ENCODE data around the gene PGAP2.

- TF ChIP-seq POLR2A (IDR thresholded peaks at IDR 0.05; ENCODE audit: low read length), result no peak
- TF ChIP-seq GATA1 (IDR thresholded peaks at IDR 0.05; ENCODE audit: low read depth, low read length), result no peak
Measured at GRCh38 chr11:3845246-3845645, 36.9 kb downstream of the PGAP2 start.

All from erythroblast (primary cell).